ENCODE measurements around the gene MAP3K14.

Gene MAP3K14

GRCh38 chr17:45339646-45340605, 23.1 kb upstream of the MAP3K14 start:
- no peak for DNase-seq (ENCODE audit: low read depth in 2 of 2, low spot score in 1 of 2)

- no peak for DNase-seq (ENCODE audit: low read depth in 2 of 2, low spot score in 1 of 2)
These were observed 22.2 kb upstream of the MAP3K14 start for GRCh38 chr17:45338996-45339535.

- DNase-seq (ENCODE audit: low read depth in 2 of 2, low spot score in 1 of 2), result no peak
These were observed 21.4 kb upstream of the MAP3K14 start for GRCh38 chr17:45338023-45338781.

- no peak for DNase-seq (ENCODE audit: low read depth in 2 of 2, low spot score in 1 of 2)
These were observed 19.8 kb upstream of the MAP3K14 start for GRCh38 chr17:45336390-45337182.

- no peak for DNase-seq (ENCODE audit: low read depth in 2 of 2, low spot score in 1 of 2)
These were observed 18.9 kb upstream of the MAP3K14 start for GRCh38 chr17:45335721-45336120.

DNA sequence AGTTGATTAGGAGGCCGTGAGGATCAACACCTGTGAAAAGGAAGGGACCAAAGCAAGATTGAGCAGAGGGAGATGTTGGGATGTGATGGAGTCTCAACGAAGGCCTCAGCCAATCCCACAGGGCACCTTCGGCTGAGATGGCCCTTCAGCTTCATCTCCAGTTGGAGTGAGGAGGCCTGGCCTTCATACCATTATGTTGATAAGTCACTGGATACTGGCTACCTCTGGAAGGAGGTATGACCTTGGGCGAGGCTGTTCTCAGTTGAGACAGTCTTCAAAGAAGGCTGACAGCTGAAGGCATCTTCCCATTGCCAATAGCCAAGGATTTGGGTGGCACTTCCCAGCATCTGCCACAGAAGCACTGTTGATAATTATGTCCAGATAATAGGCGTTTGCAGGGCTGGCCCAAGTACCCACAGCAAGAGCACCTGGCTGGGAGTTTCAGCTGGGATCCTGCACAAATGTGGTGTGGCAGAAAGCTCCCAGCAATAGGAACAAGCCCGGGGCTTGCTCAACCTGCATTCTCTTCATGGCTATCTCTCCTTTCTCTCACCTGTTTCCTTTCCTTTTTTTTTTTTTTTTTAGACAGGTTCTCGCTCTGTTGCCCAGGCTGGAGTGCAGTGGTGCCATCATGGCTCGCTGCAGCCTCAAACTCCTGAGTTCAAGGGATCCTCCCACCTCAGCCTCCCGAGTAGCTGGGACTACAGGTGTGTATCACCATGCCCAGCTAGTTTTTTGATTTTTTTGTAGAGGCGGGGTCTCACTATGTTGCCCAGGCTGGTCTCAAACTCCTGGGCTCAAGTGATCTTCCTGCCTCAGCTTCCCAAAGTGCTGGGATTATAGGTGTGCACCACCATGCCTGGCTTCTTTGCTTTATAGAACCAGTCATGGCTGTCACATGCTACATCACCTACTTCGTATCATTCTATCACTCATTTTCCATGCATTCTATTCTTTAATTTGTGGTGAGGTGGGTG, 18.2 kb upstream of the MAP3K14 start:
- DNase-seq (ENCODE audit: low read depth in 2 of 2, low spot score in 1 of 2), result no peak

GRCh38 chr17:45334231-45334630, 17.4 kb upstream of the MAP3K14 start:
- DNase-seq (ENCODE audit: low read depth in 2 of 2, low spot score in 1 of 2), result no peak

DNA sequence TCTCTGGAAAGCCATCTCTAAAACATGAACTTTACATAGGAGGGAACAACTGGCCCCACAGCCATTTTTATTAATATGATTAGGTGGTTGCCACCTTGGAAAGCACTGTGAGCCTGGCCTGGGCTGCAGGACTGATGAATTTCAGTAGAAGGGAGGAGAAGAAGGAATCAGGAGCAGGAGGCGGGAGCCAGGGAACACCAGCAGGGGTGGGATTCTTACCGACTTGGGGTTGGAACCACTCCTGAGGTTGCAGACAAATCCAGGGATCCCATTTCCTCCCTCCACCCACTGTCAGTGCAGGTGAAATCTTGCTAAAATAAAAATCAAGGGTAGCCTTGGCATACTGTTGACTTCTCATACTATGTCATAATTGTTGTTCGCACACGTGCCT, 16.9 kb upstream of the MAP3K14 start:
- DNase-seq (ENCODE audit: low read depth in 2 of 2, low spot score in 1 of 2), result no peak

- DNase-seq (ENCODE audit: low read depth in 2 of 2, low spot score in 1 of 2), result no peak
These were observed 16.3 kb upstream of the MAP3K14 start for GRCh38 chr17:45332989-45333701.

DNA sequence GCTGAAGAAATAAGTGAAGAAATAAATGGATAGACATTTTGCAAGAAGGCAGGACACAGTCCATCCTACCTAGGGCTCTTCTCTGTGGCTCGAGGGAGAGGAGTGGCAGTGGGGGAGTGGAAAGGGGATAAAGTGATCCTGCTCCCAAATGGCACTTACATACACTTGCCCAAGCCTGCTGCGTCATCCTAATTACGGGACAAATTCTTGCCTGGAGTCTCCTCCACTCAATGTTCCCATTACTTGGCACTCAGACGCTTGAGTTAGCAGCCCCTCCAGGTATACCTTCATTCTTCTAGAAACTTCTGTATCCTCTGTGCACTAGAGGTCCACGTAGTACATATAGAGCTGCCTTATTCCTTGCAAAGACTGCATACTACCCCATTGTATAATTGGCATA, 15.7 kb upstream of the MAP3K14 start:
- DNase-seq (ENCODE audit: low read depth in 2 of 2, low spot score in 1 of 2), result no peak

GRCh38 chr17:45326626-45327025, 9.8 kb upstream of the MAP3K14 start:
- DNase-seq (ENCODE audit: low read depth in 2 of 2, low spot score in 1 of 2), result no peak

GRCh38 chr17:45325810-45326209, 9.0 kb upstream of the MAP3K14 start:
- no peak for DNase-seq (ENCODE audit: low read depth in 2 of 2, low spot score in 1 of 2)

DNA sequence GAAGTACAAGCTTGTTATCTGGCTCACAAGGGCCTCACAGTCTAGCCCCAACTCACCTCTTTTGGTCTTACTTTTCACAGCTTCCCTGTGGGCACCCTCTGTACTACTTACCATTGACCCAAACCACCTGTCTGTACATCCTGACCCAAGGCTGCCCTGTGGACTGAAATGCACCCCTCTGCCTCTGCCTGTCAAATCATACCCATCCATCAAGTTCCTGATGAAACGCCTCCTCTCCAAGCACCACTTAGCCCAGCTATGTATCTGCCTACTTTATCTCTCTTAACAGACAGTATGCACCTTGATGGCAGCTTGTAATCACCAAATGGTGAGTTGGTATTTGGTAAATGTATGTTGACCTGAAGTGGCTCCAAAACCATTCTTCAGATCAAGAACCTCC, 7.5 kb upstream of the MAP3K14 start:
- no peak for DNase-seq (ENCODE audit: low read depth in 2 of 2, low spot score in 1 of 2)

DNA sequence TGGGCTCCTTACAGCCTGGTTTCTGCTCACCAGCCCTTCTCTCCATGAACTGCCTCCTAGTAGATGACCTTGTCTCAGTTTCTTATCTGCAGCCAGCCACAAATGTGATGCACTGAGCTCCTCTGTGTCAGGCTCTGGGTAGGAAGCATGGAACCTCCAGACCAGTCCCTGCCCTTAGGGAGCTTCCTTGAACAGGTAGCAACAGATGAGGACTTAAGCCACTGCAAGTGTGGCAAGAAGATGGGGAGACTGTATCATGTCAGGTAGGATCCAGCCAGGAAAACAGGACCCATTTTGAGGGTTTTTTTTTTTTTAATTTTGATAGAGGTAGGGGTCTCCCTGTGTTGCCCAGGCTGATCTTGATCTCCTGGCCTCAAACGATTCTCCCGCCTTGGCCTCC, 5.3 kb upstream of the MAP3K14 start:
- no peak for DNase-seq (ENCODE audit: low read depth in 2 of 2, low spot score in 1 of 2)

DNA sequence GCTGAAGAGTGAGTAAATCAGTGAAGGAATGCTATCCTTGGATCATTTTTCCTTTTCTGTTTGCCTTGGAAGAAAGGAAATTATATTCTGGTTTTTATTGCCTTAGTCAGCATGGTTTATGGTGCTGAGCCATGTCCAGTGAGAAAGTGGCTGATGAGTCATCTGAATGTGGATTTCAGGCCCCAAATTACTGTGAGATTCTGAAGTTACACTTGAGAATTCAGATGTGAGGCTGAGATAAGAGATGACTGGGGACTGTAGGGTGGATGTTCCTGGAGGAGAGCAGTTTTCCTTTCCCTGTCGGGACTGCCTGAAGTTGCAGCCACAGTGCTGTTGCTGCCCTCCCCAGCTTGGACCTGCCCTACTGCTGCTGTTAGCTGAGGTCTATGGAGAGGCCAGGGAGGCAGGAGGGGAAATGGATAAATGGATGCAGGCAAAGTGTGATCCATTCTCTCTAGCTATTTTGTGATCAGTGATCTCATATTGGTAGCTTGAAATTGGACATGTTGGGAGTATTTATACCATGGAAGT, 4.2 kb upstream of the MAP3K14 start:
- DNase-seq (ENCODE audit: low read depth in 2 of 2, low spot score in 1 of 2), result no peak

DNA sequence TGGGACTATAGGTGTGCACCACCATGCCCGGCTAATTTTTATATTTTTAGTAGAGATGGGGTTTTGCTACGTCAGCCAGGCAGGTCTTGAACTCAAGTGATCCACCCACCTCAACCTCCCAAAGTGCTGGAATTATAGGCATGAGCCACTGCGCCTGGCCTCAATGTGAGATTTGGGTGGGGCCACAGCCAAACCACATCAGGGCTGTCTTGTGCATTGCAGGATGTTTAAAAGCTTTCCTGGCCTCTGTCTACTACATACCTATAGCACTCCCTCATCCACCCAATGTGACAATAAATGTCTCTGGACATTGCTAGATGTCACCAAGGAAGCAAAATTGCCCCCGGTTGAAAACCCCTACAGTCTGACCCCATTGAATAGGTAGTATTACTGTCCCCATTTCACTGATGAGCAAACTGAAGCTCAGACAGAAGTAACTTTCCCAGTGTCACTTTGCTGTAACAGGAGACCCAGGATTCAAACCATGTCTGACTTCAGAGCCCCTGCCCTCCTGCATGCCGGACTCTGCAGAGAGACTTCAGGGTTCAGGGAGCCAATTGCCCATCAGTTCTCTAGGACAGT, 3.6 kb upstream of the MAP3K14 start:
- DNase-seq (ENCODE audit: low read depth in 2 of 2, low spot score in 1 of 2), result no peak

DNA sequence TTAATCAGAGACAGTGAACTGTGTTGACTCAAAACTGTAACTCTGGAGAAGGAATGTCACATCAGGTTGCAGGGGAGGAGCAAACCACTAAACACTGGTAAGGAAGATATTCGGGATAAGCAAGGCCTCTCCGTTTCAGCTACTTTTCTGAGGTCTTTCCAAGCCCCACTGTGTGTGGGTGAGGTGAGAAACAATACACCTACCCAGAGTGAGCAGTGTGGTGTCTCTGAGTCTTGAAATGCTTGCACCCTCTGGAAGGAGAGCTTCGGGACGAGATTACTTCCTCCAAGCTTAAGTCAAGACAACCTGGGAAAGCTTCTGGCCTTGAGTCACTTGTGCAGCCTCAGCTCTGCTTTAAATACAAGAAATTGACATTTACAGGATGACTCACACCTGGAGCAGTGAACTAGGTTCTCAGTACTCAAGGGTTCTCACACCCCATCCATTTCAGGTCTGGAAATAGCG, 2.5 kb upstream of the MAP3K14 start:
- DNase-seq (ENCODE audit: low read depth in 2 of 2, low spot score in 1 of 2), result no peak

- no peak for DNase-seq (ENCODE audit: low read depth in 2 of 2, low spot score in 1 of 2)
These were observed 1.9 kb upstream of the MAP3K14 start for GRCh38 chr17:45318561-45319230.
